Right atrium auricular region (tissue), 2 donors: ENCODE measurements around the gene NECTIN4. TPM values are rescaled to one million over a fixed set of nuclear protein-coding genes. Genes with fewer than 3 reads are reported as not detected.
A peak's percentile ranks its signal among the peaks of the same experiment; 100 is the strongest.
"Not testable (repeated sequence)": the region's sequence is repeated elsewhere in the genome, so short reads cannot be mapped to it uniquely, and the experiment has no call there.

ENCODE experiments used
- DNase-seq: peaks from one replicate; pipeline ENCODE4 v3.0.0-alpha.2; 2019; ENCODE audit warnings: low spot score
- H3K27ac ChIP-seq, 2 donors: fragments of 200-600 bp; sonication (generic); 1 replicate in 1 of 2; 2 replicates in 1 of 2; pipeline ENCODE4 v1.5.1; 2016 to 2019
- H3K27me3 ChIP-seq, 2 donors: fragments of 200-600 bp; sonication (generic); one replicate each; pipeline versions ENCODE4 v1.5.1 to v1.6.0; 2017 to 2019
- H3K36me3 ChIP-seq: fragments of 200-600 bp; sonication (generic); one replicate; pipeline ENCODE4 v1.5.1; 2016
- H3K4me1 ChIP-seq, 2 donors: fragments of 200-600 bp; sonication (generic); one replicate each; pipeline versions ENCODE4 v1.5.1 to v1.6.0; 2017 to 2019
- H3K4me3 ChIP-seq, 2 donors: fragments of 200-600 bp; sonication (generic); 1 replicate in 1 of 2; 2 replicates in 1 of 2; pipeline ENCODE4 v1.5.1; 2017 to 2019; ENCODE audit warnings: mild to moderate bottlenecking in 1 of 2, moderate library complexity in 1 of 2
- H3K9me3 ChIP-seq, 2 donors: fragments of 200-600 bp; sonication (generic); one replicate each; pipeline ENCODE4 v1.5.1; 2019
- total RNA-seq, 2 donors: library from RNA; depleted of rRNA; stranded (reverse); fragments of >200 nt; gene quantifications; one replicate each; pipeline ENCODE4 v1.1.0, GENCODE V29; 2016
- TF ChIP-seq, protein P1 (sequence below), 2 donors: fragments of 200-600 bp; sonication (generic); IDR thresholded peaks; one replicate each; pipeline ENCODE4 v1.5.1; 2019; ENCODE audit warnings: antibody characterized with exemption in 2 of 2

The NECTIN4 gene
- total RNA-seq, 2 donors from 2014 or later, result 0.75 TPM; not detected in 1

DNA sequence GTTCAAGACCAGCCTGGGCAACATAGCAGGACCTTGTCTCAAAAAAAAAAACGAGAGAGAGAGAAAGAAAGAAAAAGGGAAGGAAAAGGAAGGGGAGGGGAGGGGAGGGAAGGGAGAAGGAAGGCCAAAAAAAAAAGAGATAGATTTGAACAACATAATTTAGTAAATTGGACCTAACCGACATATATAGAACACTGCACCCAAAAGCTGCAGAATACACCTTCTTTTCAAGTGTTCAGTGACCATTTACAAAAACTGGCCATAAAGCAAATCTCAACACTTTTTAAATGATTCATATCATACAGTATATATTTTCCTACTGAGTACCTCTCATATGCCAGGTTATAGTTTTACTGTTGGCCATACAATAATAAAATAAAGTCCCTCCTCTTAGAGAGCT lies 57.5 kb downstream of the NECTIN4 start:
- H3K4me3 ChIP-seq, result no peak overlapping the region
- TF ChIP-seq, protein P1, sequence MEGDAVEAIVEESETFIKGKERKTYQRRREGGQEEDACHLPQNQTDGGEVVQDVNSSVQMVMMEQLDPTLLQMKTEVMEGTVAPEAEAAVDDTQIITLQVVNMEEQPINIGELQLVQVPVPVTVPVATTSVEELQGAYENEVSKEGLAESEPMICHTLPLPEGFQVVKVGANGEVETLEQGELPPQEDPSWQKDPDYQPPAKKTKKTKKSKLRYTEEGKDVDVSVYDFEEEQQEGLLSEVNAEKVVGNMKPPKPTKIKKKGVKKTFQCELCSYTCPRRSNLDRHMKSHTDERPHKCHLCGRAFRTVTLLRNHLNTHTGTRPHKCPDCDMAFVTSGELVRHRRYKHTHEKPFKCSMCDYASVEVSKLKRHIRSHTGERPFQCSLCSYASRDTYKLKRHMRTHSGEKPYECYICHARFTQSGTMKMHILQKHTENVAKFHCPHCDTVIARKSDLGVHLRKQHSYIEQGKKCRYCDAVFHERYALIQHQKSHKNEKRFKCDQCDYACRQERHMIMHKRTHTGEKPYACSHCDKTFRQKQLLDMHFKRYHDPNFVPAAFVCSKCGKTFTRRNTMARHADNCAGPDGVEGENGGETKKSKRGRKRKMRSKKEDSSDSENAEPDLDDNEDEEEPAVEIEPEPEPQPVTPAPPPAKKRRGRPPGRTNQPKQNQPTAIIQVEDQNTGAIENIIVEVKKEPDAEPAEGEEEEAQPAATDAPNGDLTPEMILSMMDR (IDR thresholded peaks at IDR 0.05), result no peak
- no peak for DNase-seq
- no peak overlapping the region for H3K27ac ChIP-seq
- H3K4me1 ChIP-seq, result peaks cover 0 to 7% of the 10 kb centered on the region in 2 donors
- H3K36me3 ChIP-seq, result no peaks in the 10 kb centered on the region
- H3K27me3 ChIP-seq, result no peaks in the 10 kb centered on the region
- H3K9me3 ChIP-seq, result no peaks in the 10 kb centered on the region

- not testable (repeated sequence) for H3K27ac ChIP-seq, H3K4me3 ChIP-seq, H3K36me3 ChIP-seq, H3K4me1 ChIP-seq, DNase-seq, H3K9me3 ChIP-seq, H3K27me3 ChIP-seq
Measured at GRCh38 chr1:161029466-161029865, 59.9 kb downstream of the NECTIN4 start.

GRCh38 chr1:161026954-161027353 lies 62.4 kb downstream of the NECTIN4 start:
- not testable (repeated sequence) for DNase-seq, H3K9me3 ChIP-seq, H3K27me3 ChIP-seq, H3K4me3 ChIP-seq, H3K27ac ChIP-seq, H3K36me3 ChIP-seq, H3K4me1 ChIP-seq

DNA sequence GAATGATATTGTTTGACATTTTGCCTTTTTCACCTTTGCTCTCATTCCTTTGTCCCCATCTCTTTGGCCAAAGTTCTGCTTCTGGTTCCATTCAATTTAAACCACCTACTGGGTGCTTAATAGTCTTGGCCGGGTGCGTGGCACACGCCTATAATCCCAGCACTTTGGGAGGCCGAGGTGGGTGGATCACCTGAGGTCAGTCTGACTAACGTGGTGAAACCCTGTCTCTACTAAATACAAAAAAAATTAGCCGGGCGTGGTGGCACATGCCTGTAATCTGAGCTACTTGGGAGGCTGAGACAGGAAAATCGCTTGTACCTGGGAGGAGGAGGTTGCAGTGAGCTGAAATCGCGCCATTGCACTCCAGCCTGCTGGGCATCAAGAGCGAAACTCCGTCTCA lies 66.9 kb downstream of the NECTIN4 start:
- not testable (repeated sequence) for H3K27me3 ChIP-seq, H3K27ac ChIP-seq, H3K4me3 ChIP-seq, DNase-seq, H3K36me3 ChIP-seq, H3K9me3 ChIP-seq
- peaks cover 0 to 22% of the 10 kb centered on the region in 2 donors for H3K4me1 ChIP-seq

DNA sequence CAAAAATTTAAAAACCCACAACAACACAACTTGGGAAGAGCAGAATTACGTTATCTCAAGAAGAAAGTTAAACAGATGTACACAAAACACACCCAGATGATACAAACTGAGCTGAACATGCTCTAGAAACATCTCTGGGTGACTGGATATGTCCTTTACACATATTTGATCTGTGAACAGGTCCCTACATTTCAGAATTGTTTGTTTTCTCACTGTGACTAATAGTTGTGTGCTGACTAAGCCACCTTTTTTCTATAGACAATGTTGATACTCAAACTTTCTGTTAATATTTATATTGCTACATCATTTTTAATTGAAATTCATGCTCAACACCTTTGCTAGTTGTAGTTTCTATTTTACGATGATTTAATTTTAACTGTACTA lies 67.4 kb downstream of the NECTIN4 start:
- Histone ChIP-seq H3K9me3 (no peaks in the 10 kb centered on the region), H3K4me3 (no peak overlapping the region), H3K27ac (no peak overlapping the region), H3K4me1 (peaks cover 0 to 22% of the 10 kb centered on the region in 2 donors), H3K36me3 (no peaks in the 10 kb centered on the region), H3K27me3 (no peaks in the 10 kb centered on the region)
- DNase-seq, result no peak
- TF ChIP-seq, protein P1 (IDR thresholded peaks at IDR 0.05), result no peak

DNA sequence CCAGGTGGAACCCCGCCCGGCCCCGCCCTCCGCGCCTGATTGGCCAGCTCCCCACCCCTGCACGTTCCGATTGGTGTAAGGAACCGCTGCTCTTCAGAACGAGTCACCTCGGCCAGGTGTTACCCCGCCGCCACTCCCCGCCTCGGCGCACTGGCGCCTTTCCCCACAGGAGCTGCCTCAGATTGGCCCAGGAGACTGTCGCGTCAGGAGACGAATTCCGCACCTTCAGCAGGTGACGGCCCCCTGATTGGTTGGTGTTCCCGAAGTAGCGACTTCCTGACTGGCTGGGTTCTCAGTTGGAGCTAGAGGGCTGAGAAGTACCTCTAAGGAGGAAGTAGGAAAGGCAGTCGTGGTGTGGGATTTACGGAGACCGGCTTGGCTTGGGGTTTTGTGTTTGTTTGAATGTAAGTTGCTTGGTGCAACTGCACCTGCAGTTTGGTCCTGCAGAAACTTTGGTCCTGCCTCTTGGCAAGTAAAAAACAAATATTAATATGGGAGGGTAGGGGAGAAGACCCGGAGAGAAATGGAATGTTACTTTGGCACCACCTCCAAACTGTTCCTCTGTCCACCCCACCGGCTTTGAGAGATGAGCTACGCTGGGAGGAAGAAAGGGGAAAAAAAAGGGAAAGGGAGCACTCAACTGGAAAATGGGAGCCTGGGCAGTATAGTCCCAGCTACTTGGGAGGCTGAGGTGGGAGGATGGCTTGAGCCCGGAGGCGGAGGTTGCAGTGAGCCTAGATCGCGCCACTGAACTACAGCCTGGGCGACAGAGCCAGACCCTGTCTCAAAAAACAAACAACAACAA lies 68.0 kb downstream of the NECTIN4 start:
- H3K27ac ChIP-seq, result peak overlapping the region; percentile 58 to 82
- peaks cover 0 to 22% of the 10 kb centered on the region in 2 donors for H3K4me1 ChIP-seq
- H3K9me3 ChIP-seq, result no peaks in the 10 kb centered on the region
- no peaks in the 10 kb centered on the region for H3K27me3 ChIP-seq
- TF ChIP-seq, protein P1 (IDR thresholded peaks at IDR 0.05), result no peak
- H3K4me3 ChIP-seq, result peak overlapping the region; percentile 52 to 68
- peak; percentile 76 for DNase-seq
- H3K36me3 ChIP-seq, result no peaks in the 10 kb centered on the region

Other genes starting within 250 kb of the NECTIN4 start
- gene CD244, start 226.7 kb downstream of the NECTIN4 start, total RNA-seq, result under 1 TPM; 0.41 to 0.86 TPM
- 1,000 to 10,000 TPM; 1,064 to 3,973 TPM for gene ITLN1, start 204.4 kb downstream of the NECTIN4 start, total RNA-seq
- gene ITLN2, start 134.7 kb downstream of the NECTIN4 start, total RNA-seq, result 1 to 10 TPM; 2.0 to 6.3 TPM
- 10 to 100 TPM; 11.2 to 26.2 TPM for gene F11R, start 68.4 kb downstream of the NECTIN4 start, total RNA-seq
- 100 to 1,000 TPM in 1 of 2 donors, 10 to 100 TPM in 1; 95.0 to 118 TPM for gene TSTD1, start 50.6 kb downstream of the NECTIN4 start, total RNA-seq
- 10 to 100 TPM; 21.7 to 25.5 TPM for gene USF1, start 43.6 kb downstream of the NECTIN4 start, total RNA-seq
- gene ARHGAP30, start 19.7 kb downstream of the NECTIN4 start, total RNA-seq, result 1 to 10 TPM; 1.4 to 4.6 TPM
- 1 to 10 TPM; 2.9 to 7.8 TPM for gene KLHDC9, start 8.8 kb upstream of the NECTIN4 start, total RNA-seq
- gene PFDN2, start 28.5 kb upstream of the NECTIN4 start, total RNA-seq, result 10 to 100 TPM; 39.9 to 42.2 TPM
- gene NIT1, start 28.5 kb upstream of the NECTIN4 start, total RNA-seq, result 10 to 100 TPM; 19.1 to 26.0 TPM
- gene DEDD, start 43.1 kb upstream of the NECTIN4 start, total RNA-seq, result 10 to 100 TPM; 21.8 to 28.9 TPM
- gene UFC1, start 64.4 kb upstream of the NECTIN4 start, total RNA-seq, result 10 to 100 TPM; 53.0 to 77.4 TPM
- gene USP21, start 69.9 kb upstream of the NECTIN4 start, total RNA-seq, result 10 to 100 TPM; 13.5 to 14.4 TPM
- gene PPOX, start 76.9 kb upstream of the NECTIN4 start, total RNA-seq, result 1 to 10 TPM; 8.3 to 9.6 TPM
- gene B4GALT3, start 87.9 kb upstream of the NECTIN4 start, total RNA-seq, result 10 to 100 TPM; 24.3 to 32.7 TPM
- gene ADAMTS4, start 109.5 kb upstream of the NECTIN4 start, total RNA-seq, result 10 to 100 TPM; 12.6 to 19.5 TPM
- 100 to 1,000 TPM; 148 to 311 TPM for gene NDUFS2, start 112.8 kb upstream of the NECTIN4 start, total RNA-seq
- 10 to 100 TPM; 16.8 to 77.8 TPM for gene FCER1G, start 125.7 kb upstream of the NECTIN4 start, total RNA-seq
- not detected for gene APOA2, start 134.1 kb upstream of the NECTIN4 start, total RNA-seq
- 10 to 100 TPM; 23.9 to 35.3 TPM for gene TOMM40L, start 136.5 kb upstream of the NECTIN4 start, total RNA-seq
- gene NR1I3, start 148.6 kb upstream of the NECTIN4 start, total RNA-seq, result not detected
- gene PCP4L1, start 169.2 kb upstream of the NECTIN4 start, total RNA-seq, result under 1 TPM in 1 of 2 donors, not detected in 1; 0.59 TPM
- 1 to 10 TPM; 1.7 to 5.1 TPM for gene MPZ, start 220.4 kb upstream of the NECTIN4 start, total RNA-seq
- gene SDHC, start 224.8 kb upstream of the NECTIN4 start, total RNA-seq, result 100 to 1,000 TPM in 1 of 2 donors, 10 to 100 TPM in 1; 37.8 to 151 TPM